A549 treated with DMSO at 1 μM for 4 hours (cell line): ENCODE results near the gene TIFAB. TPM values are rescaled to one million over a fixed set of nuclear protein-coding genes. Genes with fewer than 3 reads are reported as not detected.

ENCODE experiments used
- total RNA-seq: library from RNA; stranded (reverse); fragments of 200-300 nt; extraction: Qiagen RNA extraction; gene quantifications from 5 replicates; pipeline ENCODE4 v1.2.3, GENCODE V29; 2022; ENCODE audit warnings: low read depth

Gene TIFAB
- not detected in 5 replicates for total RNA-seq

GRCh38 chr5:135452321-135453030 is at the start of gene TIFAB:
Gene TIFAB (minus strand): TSS chr5:135452351. CDS start chr5:135449939, 2,412 bp downstream.

GRCh38 chr5:135447298-135447929 is 4.7 kb downstream of the TIFAB start, which contains the start of gene DCANP1:
Gene DCANP1 (minus strand): TSS chr5:135447348. CDS start chr5:135447108, 240 bp downstream.

GRCh38 chr5:135398855-135399793 is 53.0 kb downstream of the TIFAB start, which contains the start of gene MACROH2A1:
Gene MACROH2A1 (minus strand): TSS chr5:135399231. CDS start chr5:135389093, 10,138 bp downstream.

Other genes starting within 250 kb of the TIFAB start
- 184 to 218 TPM (median 209 TPM) in 5 replicates for gene MACROH2A1, start 53.1 kb downstream of the TIFAB start, total RNA-seq
- not detected in 5 replicates for gene DCANP1, start 5.0 kb downstream of the TIFAB start, total RNA-seq
- gene NEUROG1, start 83.6 kb upstream of the TIFAB start, total RNA-seq: not detected in 5 replicates
- 0.10 to 0.25 TPM (median 0.12 TPM) in 5 replicates for gene CXCL14, start 126.6 kb upstream of the TIFAB start, total RNA-seq